Measurements from ENCODE around the gene DSG4. TPM values are rescaled to one million over a fixed set of nuclear protein-coding genes. Genes with fewer than 3 reads are reported as not detected.

The DSG4 gene
- total RNA-seq, 1 donor from 2014 or later: not detected

DNA sequence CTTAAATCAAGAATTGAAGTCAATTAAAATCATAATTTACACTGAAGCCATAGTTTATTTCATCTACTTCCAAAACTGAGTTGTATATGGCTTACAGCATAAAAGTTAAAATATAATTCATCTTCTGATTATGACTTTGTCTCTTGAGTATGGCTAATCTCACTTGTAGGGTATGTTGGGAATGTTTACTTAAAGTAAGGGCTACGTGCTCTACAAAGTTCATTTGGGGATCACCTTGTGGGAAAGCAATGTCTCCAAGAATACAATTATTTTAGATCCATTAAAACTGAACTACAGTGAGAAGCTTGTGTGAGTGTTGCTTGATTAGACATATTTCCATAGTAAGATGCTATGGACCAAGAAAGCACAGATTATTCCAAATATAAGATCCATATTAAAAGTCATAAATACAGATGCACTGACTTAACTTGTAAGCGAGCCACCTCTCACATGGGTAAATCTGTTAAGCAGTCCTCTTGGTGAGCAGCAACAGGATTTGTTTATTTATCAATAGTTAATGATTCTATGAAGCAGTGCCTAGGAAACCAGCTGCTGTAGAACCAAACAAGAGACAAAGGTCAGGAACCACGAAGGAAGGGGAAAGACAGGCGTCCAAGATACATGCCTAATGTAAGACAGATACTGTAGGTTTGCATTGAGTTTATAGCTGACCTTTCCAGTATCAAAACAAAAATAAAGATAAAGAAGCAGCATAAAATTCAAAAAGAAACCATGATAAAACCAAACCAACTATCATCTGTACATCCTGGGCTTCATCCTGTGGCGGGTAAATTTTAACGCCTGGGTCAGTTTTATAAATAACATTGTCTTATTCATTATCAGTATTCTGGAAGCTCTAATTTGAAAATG, 24.8 kb downstream of the DSG4 start:
- intact Hi-C loops (cut with DNase I): no loop called here
- no peak for DNase-seq (ENCODE audit: low spot score)

DNA sequence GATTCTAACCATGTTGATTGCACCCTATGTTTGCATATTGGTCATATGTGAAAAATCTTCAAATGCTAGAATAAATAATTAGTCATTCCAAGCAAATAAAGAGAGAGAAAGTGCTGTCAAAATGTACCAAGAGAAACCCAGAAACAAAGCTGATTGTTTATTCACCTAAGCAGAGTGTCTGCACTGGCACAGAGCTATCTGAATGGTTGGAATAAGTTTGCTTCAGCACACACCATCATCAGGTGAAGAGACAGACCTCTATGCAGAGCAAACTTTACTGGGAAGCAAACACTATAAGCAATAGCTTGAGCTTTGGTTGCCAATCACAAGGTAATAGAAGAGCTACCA, 25.4 kb downstream of the DSG4 start:
- intact Hi-C loops (cut with DNase I): no loop called here
- no peak for DNase-seq (ENCODE audit: low spot score)

DNA sequence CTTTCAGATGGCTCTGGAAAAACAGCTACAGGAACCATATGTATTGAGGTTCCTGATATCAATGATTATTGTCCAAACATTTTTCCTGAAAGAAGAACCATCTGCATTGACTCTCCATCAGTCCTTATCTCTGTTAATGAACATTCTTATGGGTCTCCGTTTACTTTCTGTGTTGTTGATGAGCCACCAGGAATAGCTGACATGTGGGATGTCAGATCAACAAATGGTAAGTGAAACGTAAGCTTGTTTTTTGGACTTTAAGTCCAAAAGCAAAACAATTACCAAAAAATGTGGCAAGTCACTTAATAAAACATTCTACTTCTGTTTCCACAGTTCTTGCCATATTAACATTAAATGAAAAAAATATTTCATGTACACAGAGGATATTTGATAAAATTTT, 26.8 kb downstream of the DSG4 start:
- DNase-seq (ENCODE audit: low spot score): no peak
- intact Hi-C loops (cut with DNase I): no loop called here

DNA sequence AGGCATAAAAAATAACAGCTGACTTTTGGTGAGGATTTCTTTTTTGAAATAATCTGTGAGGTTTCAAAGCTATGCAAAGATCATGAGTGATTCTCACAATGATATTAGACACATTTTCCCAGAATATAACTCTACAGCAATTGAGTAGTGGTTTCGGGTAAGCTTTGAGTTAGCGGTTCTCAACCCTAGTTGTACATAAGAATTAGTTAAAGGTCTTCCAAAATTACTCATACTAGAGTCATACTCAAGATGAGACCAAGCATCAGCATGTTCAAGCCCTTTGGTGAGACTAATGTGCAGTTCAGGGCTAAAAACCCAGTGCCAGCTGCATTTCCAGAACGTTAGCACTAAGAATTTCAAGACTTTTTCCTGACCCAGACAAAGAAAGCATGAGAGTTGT, 31.1 kb downstream of the DSG4 start:
- DNase-seq (ENCODE audit: low spot score): no peak
- intact Hi-C loops (cut with DNase I): no loop called here

DNA sequence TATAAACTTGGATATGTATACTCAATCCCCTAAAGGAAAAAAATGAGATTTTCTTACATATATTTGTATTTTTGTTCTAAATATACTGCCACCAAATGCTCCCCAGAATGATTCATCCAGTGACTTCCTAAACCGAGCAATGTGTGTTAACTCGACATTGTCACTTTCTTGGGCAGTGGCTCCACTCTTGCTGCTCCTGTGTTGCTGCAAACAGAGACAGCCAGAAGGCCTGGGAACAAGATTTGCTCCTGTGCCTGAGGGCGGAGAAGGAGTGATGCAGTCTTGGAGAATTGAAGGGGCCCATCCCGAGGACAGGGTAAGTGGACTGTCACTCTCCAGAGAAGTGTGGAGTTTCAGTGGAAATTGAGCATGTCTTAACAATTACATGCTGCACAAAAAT, 32.7 kb downstream of the DSG4 start:
- DNase-seq (ENCODE audit: low spot score): no peak
- intact Hi-C loops (cut with DNase I): no loop called here

DNA sequence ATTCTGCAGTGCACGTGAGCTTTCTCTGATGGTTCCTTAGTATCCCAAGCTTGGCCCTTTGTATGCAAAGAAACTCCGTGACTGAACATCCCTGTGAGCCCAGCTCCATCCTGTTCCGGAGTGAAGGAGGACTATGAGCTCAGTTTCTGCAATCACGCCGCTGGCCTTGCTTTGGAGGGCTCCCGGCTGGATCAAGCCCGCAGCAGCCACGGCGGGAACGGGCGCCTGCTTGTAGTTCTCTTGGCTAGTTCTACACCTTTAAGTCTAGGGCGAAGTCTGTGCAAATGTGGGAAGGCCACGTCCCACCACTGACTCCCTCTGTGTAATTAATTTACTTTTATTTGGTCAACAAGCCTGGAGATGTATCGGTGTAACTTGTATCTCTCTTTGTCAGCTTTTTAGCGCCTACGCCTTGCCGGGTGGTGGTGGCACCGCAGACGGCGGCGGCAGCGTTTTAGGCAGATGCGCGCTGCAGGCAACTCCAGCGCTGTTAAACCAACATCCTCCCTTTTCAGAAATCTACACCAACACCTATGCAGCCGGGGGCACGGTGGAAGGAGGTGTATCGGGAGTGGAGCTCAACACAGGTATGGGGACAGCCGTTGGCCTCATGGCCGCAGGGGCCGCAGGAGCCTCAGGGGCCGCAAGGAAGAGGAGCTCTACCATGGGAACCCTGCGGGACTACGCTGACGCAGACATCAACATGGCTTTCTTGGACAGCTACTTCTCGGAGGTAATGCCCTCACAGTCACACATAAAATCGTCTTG, 34.3 kb downstream of the DSG4 start:
- intact Hi-C loops (cut with DNase I): no loop called here
- DNase-seq (ENCODE audit: low spot score): no peak

DNA sequence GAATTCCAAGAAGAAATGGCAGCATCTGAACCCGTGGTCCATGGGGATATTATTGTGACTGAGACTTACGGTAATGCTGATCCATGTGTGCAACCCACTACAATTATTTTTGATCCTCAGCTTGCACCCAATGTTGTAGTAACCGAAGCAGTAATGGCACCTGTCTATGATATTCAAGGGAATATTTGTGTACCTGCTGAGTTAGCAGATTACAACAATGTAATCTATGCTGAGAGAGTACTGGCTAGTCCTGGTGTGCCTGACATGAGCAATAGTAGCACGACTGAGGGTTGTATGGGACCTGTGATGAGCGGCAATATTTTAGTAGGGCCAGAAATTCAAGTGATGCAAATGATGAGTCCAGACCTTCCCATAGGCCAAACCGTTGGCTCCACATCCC, 36.6 kb downstream of the DSG4 start:
- DNase-seq (ENCODE audit: low spot score): no peak
- intact Hi-C loops (cut with DNase I): no loop called here

DNA sequence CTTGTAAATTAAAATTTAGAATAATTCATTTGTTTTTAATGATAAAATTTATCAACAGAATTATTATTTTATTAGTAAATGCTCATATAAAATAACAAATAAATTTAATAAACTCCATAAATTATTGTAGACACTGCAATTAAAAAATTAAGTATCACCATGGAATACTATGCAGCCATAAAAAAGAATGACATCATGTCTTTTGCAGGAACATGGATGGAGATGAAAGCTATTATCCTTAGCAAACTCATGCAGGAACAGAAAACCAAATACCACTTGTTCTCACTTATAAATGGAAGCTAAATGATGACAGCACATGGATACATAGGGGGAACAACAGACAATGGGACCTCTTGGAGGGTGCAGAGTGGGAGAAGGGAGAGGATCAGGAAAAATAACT, 41.3 kb downstream of the DSG4 start:
- intact Hi-C loops (cut with DNase I): no loop called here
- no peak for DNase-seq (ENCODE audit: low spot score)

DNA sequence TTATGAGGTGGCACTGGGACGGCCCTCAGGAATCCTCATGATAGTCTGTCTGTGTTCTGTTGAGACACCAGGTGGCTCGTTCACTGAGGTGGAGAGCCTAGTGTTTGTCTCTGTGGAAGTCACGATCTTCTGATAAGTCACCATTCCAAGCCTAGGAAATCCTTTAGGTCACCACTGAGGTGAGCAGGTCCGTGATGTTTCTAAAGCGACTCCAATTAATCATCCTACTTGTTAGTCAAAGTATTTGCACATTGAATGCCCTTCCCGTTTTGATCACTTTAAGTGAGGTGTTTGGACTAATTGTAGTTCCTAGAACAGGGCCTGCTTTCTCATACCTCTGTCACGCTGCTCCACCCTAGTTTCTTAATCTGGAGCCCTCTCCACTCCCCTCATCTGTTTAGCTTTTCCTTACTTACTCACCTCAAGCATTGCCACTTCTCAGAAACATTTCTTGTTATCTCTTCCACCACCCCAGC, 42.9 kb downstream of the DSG4 start:
- no peak for DNase-seq (ENCODE audit: low spot score)
- intact Hi-C loops (cut with DNase I): no loop called here

DNA sequence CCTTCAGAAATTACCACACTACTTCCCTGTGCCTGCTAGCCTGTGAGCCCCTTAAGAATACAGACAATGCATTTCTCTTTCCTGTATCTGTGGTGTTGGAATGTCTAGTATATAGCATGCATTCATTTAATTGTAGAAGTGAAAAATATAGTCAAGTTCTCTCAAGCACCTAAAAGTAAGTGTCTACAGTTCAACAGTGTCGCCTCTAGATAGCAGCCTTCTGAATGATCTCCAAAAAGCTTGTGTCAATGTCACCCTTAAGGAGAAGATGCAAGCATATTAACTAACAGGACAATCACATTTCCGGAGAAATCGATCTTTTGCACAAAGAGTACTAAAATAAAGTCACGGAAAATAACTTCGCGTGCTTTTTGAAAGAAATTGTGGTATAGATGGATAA, 43.5 kb downstream of the DSG4 start:
- intact Hi-C loops (cut with DNase I): no loop called here
- DNase-seq (ENCODE audit: low spot score): no peak

DNA sequence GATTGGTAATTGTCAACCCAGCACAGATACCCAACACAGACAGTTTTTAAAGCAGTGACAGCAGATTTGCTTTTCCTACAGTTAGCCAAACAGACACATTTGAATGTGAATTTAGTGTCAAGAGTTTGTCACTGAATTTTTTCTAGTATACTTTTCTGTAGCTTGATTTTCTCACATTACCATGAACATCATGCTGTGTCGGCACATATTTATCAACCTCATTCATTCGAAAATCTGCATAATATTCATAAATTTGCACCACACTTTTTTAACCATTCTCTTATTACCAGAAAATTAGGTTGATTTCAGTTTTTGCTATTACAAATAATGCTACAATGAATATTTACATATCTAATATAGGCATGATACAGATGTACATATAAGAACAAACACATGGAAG, 43.9 kb downstream of the DSG4 start:
- intact Hi-C loops (cut with DNase I): no loop called here
- no peak for DNase-seq (ENCODE audit: low spot score)

DNA sequence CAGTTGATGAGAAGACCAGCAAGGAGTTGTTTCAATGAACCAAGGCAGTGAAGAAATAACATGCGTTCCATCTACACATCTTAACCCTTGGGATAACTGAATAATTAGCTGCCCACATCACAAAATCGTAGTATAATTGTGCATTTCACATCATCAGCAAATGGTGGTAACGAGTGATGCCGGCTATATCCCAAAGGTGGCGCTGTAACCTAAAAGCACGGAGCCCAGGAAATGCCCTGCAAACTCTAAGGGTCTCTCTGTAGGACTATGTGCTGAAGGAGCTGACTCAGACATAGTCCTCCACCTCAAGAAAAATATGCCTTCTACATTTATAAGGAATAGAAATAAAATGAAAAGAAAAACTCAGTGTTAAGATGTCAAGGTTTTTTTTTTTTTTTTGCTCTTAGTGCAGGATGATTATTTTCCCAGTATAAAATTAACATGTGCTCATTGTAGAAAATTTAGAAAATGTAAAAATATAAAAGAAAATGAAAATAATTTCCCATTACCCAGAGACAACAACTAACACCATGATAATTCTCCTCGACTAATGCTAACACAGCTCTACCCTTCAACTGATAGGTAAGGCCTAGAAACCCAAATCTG, 47.9 kb downstream of the DSG4 start:
- DNase-seq (ENCODE audit: low spot score): no peak
- intact Hi-C loops (cut with DNase I): no loop called here

DNA sequence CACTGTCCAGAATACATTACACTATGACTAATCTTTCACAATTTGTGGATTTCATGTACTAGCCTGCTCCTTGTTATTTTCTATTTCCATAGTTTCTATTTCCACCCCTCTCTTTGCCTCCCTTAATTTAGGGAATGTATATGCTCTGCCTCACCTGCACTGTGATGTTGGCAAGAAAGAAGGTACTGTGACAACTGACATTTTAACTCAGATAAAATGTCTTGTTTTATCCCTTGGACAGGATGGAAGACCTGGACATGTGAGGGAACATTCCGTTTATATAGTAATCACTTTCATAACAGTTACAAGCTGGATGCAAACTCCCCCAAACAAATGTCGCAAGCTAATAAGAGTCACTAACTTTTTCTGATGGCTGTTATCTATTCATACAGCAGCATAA, 49.4 kb downstream of the DSG4 start:
- intact Hi-C loops (cut with DNase I): no loop called here
- DNase-seq (ENCODE audit: low spot score): no peak

DNA sequence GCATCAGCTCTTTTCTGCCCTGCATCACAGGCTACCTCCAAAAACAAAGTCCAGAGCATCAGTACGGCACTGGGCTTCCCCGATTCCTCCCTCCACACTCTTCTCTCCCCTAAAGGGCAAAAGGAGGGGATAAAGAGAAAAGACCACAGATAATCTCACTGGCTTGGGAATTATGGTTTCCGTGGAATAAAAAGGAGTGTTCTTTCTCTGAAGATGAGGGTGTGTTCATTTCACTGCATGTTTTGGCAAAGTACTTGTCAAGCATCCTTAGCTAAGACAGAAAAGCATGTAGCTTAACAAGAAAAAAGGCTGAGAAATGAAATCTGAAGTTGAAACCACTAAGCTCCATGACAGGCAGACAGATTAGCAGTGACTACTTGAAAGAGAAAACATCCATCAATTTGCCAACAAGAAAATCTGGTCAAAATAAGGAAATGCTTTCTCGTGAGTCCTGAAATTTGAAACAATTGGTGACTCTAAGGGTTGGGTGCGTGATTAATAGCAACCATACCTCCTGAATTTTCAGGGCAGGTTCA, 50.4 kb downstream of the DSG4 start:
- intact Hi-C loops (cut with DNase I): no loop called here
- DNase-seq (ENCODE audit: low spot score): no peak

DNA sequence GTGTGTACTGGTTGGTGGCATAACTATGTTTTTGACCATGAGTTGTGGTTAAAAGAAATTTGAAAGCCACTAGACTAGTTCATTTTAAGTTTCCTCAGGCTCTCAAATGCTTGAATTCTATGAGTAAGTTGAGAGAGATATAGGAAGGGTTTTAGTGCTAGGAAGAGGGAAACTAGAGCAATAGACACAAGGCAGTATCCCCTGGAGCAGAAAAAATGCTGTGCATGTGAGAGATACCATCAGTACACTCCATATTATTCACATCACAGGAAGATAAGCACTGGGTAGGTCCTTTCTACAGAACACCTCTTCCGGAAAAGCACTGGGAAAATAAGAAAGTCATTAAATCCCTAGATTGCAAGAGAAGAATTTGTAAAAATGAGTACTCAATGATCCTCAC, 51.6 kb downstream of the DSG4 start:
- DNase-seq (ENCODE audit: low spot score): no peak
- intact Hi-C loops (cut with DNase I): no loop called here

DNA sequence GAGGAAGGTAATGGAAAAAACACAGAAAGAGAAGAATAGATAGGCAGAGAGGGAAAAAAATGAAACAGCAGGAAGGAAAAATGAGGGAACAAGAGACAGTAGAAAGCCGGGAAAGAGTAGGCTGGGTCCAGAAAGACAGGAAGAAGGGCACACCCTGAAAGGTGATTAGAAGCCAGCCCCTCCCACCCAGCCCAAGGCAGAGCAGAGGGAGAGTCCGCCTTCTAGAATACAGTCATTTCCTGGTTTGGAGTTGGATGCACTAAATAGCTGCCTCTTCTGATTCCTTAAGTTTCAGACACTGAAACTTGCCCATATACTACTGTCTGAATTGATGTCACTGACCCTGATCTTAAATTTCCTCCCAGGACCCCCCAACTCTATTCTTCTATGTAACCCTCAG, 53.0 kb downstream of the DSG4 start:
- intact Hi-C loops (cut with DNase I): no loop called here
- DNase-seq (ENCODE audit: low spot score): no peak

DNA sequence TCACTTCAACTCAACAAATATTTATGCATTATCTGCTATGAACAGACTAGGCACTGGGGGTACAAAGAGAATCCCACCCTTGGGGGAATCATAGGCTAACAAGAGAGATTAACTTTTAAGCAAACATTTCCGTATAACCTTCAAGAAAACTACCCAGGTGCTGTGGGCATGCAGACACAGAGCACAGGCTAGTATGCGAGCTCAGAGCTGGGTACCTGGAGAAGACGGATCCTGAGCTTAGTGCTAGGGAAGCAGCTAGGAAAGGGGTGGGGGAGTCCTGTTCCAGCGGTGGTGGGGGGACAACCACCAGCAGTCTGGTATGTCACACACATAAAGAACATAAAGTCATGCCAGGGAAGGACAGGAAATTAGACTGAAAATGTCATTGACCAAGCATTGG, 53.5 kb downstream of the DSG4 start:
- no peak for DNase-seq (ENCODE audit: low spot score)
- intact Hi-C loops (cut with DNase I): no loop called here

DNA sequence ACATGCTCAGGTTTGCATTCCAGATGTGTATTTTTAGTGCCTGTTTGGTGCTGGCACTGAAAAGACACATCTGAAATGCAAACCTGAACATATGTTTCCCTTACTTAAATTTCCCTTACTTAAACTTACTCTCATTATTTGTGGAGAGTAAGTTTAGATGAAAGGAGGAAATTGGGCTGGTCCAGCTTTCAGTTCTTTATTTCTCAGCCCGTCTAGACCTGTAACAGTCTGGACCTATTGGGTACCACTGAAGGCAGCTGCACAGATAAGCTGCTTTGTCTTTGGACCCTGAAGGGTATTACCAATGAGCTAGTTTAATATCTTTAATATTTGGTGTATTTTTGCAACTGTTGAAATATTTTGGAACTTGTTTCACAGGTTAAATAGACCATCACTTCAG, 54.0 kb downstream of the DSG4 start:
- DNase-seq (ENCODE audit: low spot score): no peak
- intact Hi-C loops (cut with DNase I): no loop called here

DNA sequence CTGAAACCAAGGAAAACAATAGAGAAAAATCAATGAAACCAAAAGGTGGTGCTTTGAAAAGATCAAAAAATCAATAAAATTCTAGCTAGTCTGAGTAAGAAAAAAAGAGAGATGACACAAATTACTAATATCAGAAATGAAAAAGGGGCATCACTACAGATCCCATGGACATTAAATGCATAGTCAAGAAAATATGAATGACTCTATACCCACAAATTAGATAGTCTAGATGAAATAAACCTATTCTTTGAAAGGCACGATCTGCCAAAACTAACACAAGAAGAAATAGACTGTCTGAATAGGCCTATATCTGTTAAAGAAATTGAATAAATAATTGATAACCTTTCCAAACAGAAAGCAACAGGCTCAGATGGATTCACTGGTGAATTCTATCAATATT, 55.7 kb downstream of the DSG4 start:
- DNase-seq (ENCODE audit: low spot score): no peak
- intact Hi-C loops (cut with DNase I): no loop called here

DNA sequence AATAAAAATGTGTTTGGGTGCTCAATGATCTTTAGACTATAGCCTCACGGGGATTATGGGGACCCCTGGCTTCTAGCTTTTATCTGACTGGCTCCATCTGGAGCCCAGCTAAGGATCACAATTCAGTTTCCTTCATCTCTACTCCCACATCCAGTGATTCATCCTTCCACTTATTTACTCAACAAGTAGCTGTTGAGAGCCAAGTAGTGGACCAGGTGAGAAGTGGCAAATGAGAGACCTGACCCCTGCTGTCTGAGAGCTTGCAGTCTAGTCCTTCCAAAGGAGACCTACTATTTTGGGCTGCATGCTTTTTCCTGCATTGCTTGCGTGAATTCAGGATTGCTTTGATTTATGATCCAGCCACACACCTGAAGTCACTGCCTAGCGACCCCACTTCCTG, 60.2 kb downstream of the DSG4 start:
- DNase-seq (ENCODE audit: low spot score): no peak
- intact Hi-C loops (cut with DNase I): no loop called here

DNA sequence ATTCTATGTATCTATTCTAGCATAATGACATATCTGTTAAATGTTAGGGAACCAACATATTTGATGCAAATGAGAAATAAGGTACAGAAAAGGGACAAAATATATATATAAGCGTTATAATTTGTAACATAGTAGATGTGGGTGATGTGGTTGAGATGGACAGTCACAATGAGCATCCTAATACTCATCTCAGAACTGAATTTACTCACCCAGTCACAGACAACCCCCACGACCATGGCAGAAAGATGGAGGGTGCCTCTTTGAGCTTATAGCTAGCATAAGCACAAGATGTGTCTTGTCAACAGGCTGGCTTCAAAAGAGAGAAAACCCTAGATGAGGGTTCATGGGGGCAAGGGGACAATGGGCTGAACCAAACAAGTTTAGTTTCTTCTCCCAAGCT, 61.8 kb downstream of the DSG4 start:
- intact Hi-C loops (cut with DNase I): no loop called here
- DNase-seq (ENCODE audit: low spot score): no peak

All from cardiac septum (tissue), 1 donor.